HFFc6 (cell line): ENCODE results near the gene PTPRN2. TPM values are rescaled to one million over a fixed set of nuclear protein-coding genes. Genes with fewer than 3 reads are reported as not detected.
"Not testable (repeated sequence)": the region's sequence is repeated elsewhere in the genome, so short reads cannot be mapped to it uniquely, and the experiment has no call there.

Source experiments
- DNase-seq: peaks from one replicate; pipeline ENCODE4 v3.0.0-alpha.2; 2018
- H3K27ac Mint-ChIP-seq: 2 replicates; pipeline ENCODE4 v1.8.0; 2020; ENCODE audit warnings: mild to moderate bottlenecking, mixed read lengths
- H3K27me3 Mint-ChIP-seq: 2 replicates; pipeline ENCODE4 v1.8.0; 2021; ENCODE audit warnings: mild to moderate bottlenecking, moderate library complexity, mixed read lengths; ENCODE audit not compliant: insufficient read depth
- H3K36me3 Mint-ChIP-seq: 2 replicates; pipeline ENCODE4 v1.8.0; 2021; ENCODE audit warnings: low read depth, mixed read lengths
- H3K4me1 Mint-ChIP-seq: 2 replicates; pipeline ENCODE4 v1.8.0; 2020; ENCODE audit warnings: low read depth, mixed read lengths
- H3K4me3 Mint-ChIP-seq: 2 replicates; pipeline ENCODE4 v1.8.0; 2020; ENCODE audit warnings: mild to moderate bottlenecking, moderate library complexity, mixed read lengths
- H3K9me3 Mint-ChIP-seq: 2 replicates; pipeline ENCODE4 v1.8.0; 2020; ENCODE audit warnings: mild to moderate bottlenecking, mixed read lengths
- total RNA-seq, 6 experiments: library from RNA; stranded (reverse); fragmentation: NEBNext Ultra II Directional; extraction: Animal tissue kit (Norgen Biotek cat#: 25700); gene quantifications; 2 replicates in 1 of 6; 3 replicates in 5 of 6; pipeline ENCODE4 v1.2.3, GENCODE V29; 2021
- TF ChIP-seq, protein P1 (sequence below): fragments of 200-600 bp; sonication (generic); IDR thresholded peaks from 2 replicates; pipeline ENCODE4 v1.5.0; 2021; ENCODE audit warnings: antibody characterized with exemption, mild to moderate bottlenecking

The PTPRN2 gene
- total RNA-seq, 6 experiments from 2014 or later, result 0.05 to 0.27 (median 0.23) TPM

DNA sequence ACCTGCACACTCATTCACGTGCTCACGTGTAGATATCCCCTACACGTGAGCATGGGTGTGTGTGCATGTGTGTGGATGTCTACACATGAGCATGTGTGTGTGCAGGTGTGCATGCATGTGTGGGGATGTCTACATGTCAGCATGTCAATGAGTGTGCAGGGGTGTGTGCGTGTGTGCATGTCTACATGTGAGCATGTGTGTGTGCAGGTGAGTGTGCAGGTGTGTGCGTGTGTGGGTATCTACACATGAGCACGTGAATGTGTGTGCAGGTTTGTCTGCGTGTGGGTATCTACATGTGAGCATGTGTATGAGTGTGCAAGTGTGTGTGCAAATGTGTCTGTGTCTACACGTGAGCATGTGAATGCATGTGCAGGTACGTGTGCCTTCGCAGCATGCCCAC is 274.8 kb downstream of the PTPRN2 start:
- Mint-ChIP-seq H3K27me3 (peaks cover 1% of the 10 kb centered on the region; the same call in 1 of the 2 replicates), H3K27ac (no peak overlapping the region), H3K36me3 (peaks cover 18% of the 10 kb centered on the region), H3K9me3 (peaks cover 71% of the 10 kb centered on the region), H3K4me3 (no peak overlapping the region), H3K4me1 (no peaks in the 10 kb centered on the region)
- TF ChIP-seq, protein P1, sequence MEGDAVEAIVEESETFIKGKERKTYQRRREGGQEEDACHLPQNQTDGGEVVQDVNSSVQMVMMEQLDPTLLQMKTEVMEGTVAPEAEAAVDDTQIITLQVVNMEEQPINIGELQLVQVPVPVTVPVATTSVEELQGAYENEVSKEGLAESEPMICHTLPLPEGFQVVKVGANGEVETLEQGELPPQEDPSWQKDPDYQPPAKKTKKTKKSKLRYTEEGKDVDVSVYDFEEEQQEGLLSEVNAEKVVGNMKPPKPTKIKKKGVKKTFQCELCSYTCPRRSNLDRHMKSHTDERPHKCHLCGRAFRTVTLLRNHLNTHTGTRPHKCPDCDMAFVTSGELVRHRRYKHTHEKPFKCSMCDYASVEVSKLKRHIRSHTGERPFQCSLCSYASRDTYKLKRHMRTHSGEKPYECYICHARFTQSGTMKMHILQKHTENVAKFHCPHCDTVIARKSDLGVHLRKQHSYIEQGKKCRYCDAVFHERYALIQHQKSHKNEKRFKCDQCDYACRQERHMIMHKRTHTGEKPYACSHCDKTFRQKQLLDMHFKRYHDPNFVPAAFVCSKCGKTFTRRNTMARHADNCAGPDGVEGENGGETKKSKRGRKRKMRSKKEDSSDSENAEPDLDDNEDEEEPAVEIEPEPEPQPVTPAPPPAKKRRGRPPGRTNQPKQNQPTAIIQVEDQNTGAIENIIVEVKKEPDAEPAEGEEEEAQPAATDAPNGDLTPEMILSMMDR, result no peak
- DNase-seq, result no peak

DNA sequence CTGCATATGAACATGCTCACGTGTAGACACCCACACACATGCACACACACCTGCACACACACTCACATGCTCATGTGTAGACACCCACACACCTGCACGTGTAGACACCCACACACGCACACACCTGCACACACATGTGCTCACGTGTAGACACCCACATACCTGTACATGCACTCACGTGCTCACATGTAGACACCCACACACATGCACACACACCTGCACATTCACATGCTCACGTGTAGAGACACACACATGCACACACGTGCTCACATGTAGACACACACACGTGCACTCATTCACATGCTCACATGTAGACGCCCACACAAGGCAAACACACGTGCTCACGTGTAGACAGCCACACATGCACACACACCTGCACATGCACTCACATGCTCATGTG is 275.8 kb downstream of the PTPRN2 start:
- Mint-ChIP-seq H3K27ac (no peak overlapping the region), H3K27me3 (peaks cover 1% of the 10 kb centered on the region; the same call in 1 of the 2 replicates), H3K9me3 (peaks cover 73% of the 10 kb centered on the region), H3K4me3 (no peak overlapping the region), H3K36me3 (peaks cover 18% of the 10 kb centered on the region), H3K4me1 (no peaks in the 10 kb centered on the region)
- TF ChIP-seq, protein P1, result no peak
- DNase-seq, result no peak

DNA sequence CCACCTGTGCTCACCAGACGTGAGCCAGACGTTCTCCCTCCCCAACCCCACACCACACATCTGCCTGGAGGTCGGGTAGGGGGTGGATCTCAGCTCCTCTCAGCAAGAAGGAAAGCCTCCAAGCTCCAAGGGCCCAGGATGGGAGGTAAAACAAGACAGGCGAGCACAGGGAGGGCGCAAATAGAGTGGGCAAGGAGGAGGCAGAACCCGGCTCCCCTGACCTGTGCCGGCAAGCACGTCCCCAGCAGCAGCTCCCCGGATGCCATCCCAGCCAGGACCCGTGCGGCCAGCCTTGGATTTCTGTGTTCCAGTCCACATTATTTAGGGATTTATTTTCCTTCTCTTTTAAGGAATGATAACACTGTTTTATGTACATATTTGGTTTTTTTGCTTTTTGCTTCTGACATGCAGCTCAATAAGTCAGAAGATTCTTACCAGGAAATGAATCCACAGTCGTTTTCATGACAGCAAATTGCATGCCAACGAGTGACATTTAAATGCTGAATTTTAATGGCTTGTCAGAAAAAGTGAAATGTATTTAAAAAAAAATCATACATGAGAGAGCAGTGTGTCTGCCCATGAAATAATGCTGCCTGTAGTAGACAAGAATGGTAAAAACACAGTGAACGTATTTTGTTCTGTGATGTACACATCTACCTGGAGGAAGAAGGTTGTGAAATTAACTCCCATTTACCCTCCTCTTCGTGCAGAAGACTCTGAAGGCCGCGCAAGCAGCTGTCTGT is 276.5 kb downstream of the PTPRN2 start:
- Mint-ChIP-seq H3K27me3 (peaks cover under 1% of the 10 kb centered on the region; the same call in 1 of the 2 replicates), H3K4me1 (no peaks in the 10 kb centered on the region), H3K36me3 (peaks cover 22% of the 10 kb centered on the region), H3K9me3 (peaks cover 79% of the 10 kb centered on the region), H3K4me3 (no peak overlapping the region), H3K27ac (no peak overlapping the region)
- no peak for DNase-seq
- TF ChIP-seq, protein P1, result no peak

DNA sequence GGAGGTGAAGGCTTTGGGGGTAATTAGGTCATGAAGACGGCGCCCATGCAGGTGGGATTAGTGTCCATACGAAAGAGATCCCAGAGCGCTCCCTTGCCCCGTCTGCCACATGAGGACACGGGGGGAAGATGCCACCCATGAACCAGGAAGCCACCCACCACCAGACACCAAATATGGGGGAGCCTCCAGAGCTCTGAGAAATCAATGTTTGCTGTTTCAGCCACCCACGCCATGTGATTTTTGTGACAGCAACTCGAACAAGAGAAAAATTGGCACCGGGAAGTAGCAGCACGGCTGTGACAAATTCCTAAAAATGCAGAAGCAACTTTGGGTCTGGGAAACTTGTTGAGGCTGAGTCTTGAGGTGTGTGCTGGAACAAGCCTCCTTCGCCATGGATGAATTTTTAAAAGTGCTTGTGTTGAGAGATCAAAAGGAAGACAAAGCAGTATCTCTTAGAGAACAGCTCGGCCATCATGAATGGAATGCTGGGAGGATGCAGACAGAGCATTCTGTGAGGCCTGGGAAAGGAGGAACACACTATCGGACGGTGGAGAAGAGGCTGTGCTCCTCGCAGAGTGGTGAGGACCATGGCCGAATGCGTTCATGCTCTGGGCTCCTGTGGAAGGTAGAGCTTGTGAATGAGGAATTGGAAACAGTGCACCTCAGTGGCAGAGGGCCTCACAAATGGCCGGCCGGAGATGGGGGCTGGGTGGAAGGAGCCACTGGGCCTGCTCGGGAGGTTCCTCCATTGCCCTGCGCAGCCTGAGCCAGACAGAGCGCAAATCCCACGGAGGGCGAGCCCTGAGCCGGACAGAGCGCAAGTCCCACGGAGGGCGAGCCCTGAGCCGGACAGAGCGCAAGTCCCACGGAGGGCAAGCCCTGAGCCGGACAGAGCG is 277.5 kb downstream of the PTPRN2 start:
- no peaks in the 10 kb centered on the region for H3K27me3 Mint-ChIP-seq
- no peaks in the 10 kb centered on the region for H3K4me1 Mint-ChIP-seq
- peaks cover 78% of the 10 kb centered on the region for H3K9me3 Mint-ChIP-seq
- H3K27ac Mint-ChIP-seq, result no peak overlapping the region
- H3K4me3 Mint-ChIP-seq, result no peak overlapping the region
- no peak for DNase-seq
- TF ChIP-seq, protein P1, result no peak
- peaks cover 22% of the 10 kb centered on the region for H3K36me3 Mint-ChIP-seq

DNA sequence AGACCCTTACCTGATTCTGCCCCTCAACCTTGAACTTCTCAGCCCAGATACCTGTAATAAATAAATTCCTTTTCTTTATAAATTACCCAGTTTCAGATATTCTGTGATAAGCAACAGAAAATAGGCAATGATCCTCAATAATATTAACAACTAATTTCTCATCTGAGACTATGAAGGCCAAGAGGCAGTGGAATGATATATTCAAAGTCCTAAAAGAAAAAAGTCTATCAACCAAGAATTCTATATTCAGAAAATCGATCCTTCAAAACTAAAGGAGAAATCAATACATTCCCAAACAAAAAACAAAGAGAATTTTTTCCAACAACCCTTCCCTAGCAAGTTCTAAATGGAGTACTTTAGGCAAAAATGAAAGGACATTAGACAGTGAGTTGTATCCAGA is 279.6 kb downstream of the PTPRN2 start:
- Mint-ChIP-seq H3K4me3 (no peak overlapping the region), H3K9me3 (peaks cover 62% of the 10 kb centered on the region), H3K4me1 (no peaks in the 10 kb centered on the region), H3K27ac (no peak overlapping the region), H3K27me3 (no peaks in the 10 kb centered on the region), H3K36me3 (peaks cover 22% of the 10 kb centered on the region)
- TF ChIP-seq, protein P1, result no peak
- no peak for DNase-seq

DNA sequence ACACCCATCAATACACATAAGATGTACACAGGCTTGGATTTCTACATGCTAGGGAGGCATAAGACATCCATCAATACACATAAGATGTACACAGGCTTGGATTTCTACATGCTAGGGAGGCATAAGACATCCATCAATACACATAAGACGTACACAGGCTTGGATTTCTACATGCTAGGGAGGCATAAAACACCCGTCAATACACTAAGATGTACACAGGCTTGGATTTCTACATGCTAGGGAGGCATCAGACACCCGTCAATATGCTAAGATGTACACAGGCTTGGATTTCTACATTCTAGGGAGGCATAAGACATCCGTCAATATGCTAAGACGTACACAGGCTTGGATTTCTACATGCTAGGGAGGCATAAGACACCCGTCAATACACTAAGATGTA is 283.6 kb downstream of the PTPRN2 start:
- H3K4me3 Mint-ChIP-seq, H3K4me1 Mint-ChIP-seq, H3K27ac Mint-ChIP-seq, H3K36me3 Mint-ChIP-seq, H3K27me3 Mint-ChIP-seq, DNase-seq: not testable (repeated sequence)
- H3K9me3 Mint-ChIP-seq, result peaks cover 41% of the 10 kb centered on the region
